ENCODE measurements around the gene PTPRN2.

DNA sequence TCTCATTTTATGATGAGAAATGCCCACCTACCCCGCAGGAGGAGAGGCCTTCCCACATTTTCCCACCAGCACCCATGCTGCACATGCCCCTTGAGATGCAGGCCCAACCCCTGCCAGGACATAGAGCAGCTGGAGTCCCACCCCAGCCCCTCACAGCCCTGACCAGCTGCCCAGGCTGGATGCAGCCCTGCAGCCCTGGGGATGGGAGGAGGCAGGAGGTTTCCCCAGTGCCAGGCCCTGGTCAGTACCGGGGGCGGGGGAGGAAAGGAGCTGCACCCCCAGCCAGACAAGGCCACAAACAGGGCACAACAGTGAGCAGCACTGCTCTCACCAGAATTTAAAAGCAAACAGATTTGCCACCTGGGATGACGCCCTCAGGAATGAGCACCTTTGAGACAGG is 196.1 kb downstream of the PTPRN2 start:
- TF ChIP-seq, protein P1, sequence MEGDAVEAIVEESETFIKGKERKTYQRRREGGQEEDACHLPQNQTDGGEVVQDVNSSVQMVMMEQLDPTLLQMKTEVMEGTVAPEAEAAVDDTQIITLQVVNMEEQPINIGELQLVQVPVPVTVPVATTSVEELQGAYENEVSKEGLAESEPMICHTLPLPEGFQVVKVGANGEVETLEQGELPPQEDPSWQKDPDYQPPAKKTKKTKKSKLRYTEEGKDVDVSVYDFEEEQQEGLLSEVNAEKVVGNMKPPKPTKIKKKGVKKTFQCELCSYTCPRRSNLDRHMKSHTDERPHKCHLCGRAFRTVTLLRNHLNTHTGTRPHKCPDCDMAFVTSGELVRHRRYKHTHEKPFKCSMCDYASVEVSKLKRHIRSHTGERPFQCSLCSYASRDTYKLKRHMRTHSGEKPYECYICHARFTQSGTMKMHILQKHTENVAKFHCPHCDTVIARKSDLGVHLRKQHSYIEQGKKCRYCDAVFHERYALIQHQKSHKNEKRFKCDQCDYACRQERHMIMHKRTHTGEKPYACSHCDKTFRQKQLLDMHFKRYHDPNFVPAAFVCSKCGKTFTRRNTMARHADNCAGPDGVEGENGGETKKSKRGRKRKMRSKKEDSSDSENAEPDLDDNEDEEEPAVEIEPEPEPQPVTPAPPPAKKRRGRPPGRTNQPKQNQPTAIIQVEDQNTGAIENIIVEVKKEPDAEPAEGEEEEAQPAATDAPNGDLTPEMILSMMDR (conservative IDR thresholded peaks at IDR 0.05; ENCODE audit: low read length), result no peak
- TF ChIP-seq EZH2phosphoT487 (IDR thresholded peaks at IDR 0.05; ENCODE audit: borderline replicate concordance, low read depth, low read length), result no peak

All from OCI-LY7 (cell line).